Stimulated activated CD8-positive, alpha-beta memory T cell treated with anti-CD3 and anti-CD28 coated beads, Interleukin-12 subunit alpha, Interleukin-12 subunit beta, amount 100 ng/mL, for 4 hours (primary cell): ENCODE measurements around the gene LILRB1.
"Not testable (repeated sequence)": the region's sequence is repeated elsewhere in the genome, so short reads cannot be mapped to it uniquely, and the experiment has no call there.

ENCODE experiments used
- DNase-seq: peaks from one replicate; pipeline ENCODE4 v3.0.0-alpha.2; 2020; ENCODE audit warnings: low read depth

The LILRB1 gene

DNA sequence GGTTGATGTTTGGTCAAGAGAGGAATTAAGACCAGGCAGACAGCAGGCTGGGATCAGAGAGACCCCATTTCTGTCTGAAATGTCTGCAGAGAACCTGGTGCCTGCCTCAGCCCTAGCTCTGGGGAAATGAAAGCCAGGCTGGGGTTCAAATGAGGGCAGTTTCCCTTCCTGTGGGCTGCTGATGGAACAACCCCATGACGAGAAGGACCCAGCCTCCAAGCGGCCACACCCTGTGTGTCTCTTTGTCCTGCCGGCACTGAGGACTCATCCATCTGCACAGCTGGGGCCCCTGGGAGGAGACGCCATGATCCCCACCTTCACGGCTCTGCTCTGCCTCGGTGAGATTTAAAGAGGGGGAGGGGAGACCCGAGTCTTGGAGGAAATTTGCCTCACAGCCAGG lies 32.4 kb downstream of the LILRB1 start, which contains the start of gene LILRB4:
TSS of gene LILRB4 (plus strand) at position 256 of the 400 bp plus-strand sequence. CDS start at position 305, 49 bp downstream.
- DNase-seq = no peak

DNA sequence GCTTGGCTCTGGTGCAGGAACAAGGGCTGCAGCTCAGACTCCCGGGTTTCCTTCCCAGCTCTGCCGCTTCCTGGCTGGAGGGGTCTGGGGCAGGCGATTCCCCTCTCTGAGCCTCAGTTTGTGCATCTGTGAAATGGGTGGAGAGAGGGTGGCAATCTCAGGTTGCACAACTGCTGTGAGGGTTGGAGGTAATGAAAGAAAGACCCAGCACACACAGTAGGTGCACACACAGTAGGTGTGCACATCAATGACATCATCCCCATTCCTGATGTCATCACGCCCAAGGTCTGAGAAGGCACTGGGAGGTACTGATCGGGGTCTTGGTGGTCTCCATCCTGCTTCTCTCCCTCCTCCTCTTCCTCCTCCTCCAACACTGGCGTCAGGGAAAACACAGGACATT lies 35.2 kb downstream of the LILRB1 start:
- DNase-seq = no peak

DNA sequence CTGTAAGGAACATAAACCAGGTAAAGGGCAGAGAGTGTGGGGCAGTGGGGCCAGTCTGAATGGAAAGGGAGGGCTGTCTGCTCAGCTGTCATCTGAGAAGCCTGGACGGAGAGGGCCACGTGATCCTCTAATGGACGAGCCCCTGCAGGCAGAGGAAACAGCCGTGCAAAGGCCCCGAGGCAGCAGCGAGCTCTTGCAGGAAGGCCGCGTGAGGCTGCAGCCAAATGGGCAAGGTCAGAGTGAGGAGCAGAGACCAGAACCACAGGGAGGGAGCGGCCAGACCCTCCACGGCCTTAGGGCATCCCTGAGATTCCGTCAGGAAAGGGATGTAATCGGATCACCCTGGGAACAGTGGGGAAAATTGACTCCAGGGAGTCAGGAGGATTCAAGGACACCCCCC lies 36.9 kb downstream of the LILRB1 start:
- no peak for DNase-seq

DNA sequence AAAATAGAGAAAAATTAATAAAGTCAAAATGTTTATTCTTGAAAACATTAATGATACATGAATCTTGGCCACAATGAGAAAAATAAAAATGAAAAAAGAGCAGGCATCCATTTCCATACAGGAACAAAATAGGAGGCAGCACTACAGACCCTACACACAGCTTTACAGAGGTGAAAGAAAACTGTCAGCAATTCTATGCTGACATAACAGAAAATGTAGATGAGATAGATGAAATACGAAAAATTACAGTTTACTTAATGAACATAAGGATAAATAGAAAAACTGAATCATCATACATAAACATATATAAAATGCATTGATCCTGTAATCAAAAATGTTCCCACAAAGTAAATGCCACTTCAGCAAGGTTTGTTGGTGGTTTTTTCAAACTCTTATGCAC lies 38.1 kb downstream of the LILRB1 start:
- DNase-seq = no peak

DNA sequence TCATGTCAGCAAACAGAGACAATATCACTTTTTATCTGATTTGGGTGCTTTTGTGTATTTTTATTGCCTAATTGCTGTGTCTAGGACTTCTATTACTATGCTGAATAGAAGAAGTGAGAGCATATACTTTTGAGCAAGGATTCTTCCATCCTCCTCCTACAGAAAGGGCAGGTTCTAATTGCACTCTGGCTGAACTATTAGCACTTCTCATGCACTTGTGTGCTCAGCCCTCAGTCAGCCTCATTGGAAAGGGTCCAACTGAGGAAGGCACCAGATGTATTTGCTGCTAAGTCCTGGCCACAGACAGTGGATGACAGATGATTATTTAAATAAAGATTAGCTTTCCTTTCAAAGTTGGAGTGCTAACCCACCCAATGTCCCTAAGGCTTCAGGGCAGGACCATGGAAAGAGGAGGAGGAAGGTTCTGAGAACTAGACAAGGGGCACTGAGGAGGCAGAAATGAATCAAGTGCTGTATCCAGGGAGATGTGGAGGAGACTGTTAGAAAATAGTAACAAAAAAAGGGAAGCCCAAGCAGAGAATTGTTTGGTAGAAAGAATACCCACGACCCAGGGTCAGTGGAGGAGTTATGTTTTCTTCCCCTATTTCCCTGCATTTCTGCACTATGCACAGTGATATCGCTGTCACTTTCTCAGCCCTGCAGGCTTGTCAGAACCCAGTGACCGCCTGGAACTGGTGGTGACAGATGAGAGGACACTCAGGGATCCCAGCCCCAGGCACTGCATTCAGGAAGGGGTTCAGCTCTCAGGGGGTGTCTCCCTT lies 40.5 kb downstream of the LILRB1 start:
- no peak for DNase-seq

DNA sequence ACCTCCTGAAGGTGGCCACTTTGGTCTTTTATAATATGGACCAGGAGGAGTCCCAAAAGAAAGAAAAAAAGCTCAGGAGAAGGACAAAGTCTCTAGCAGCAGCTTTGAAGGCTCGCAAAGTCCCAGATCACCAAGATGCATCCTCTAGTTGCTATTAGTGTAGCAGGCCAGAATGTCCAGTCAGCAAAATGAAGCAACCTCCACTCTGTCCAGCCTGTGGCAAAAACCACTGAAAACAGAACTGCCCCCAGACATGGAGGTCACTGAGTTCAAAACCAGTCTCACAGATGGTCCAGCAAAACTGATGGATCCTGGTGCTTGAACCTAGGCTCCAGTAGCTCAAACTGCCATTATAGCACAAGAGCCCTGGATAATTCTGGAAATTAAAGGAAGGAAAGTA lies 42.9 kb downstream of the LILRB1 start:
- no peak for DNase-seq

DNA sequence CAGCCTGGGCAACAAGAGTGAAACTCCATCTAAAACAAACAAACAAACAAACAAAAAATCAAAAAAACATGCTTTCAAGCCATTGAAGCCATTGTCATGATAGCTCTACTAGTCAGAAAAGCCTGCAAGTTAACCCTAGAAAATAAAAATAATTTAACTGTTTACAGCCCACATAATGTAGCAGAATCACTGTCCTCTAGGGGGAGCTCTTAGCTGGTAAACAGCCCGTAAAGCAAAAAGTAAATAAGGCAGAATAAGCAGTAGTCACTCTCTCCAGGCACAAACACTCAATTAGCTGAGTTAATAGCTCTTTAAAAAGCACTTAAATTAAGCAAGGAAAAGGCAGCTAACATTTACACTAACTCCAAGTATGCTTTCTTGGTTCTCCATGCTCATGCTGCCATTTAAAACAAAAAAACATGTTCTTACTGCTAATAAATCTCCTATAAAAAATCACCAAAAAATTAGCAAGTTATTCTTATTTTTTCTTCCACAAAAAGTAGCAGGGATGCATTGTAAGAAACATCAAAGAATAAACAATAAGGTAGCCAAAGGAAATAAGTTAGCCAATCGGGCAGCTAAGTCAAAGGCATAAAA lies 43.8 kb downstream of the LILRB1 start:
- DNase-seq = no peak

DNA sequence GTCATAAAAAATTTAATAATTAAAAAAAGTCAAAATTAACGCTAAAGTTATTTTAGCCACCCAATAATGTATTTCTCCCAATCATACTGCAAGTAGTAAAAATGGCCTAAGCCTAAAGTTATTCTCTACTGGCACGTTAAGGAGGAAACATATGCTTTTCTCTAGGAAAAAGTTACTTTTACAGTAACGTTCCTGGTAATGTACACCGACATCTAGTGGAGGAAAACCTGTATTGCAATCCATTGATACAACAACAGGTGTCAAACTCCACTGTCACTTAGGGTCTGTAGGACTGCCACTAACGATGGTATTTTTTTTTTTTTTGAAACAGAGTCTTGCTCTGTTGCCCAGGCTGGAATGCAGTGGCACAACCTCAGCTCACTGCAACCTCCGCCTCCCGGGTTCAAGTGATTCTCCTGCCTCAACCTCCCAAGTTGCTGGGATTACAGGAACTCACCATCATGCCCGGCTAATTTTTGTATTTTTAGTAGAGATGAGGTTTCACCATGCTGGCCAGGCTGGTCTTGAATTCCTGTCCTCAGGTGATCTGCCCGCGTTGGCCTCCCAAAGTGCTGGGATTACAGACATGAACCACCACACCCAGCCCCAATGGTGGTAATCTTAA lies 46.0 kb downstream of the LILRB1 start:
- DNase-seq = not testable (repeated sequence)

DNA sequence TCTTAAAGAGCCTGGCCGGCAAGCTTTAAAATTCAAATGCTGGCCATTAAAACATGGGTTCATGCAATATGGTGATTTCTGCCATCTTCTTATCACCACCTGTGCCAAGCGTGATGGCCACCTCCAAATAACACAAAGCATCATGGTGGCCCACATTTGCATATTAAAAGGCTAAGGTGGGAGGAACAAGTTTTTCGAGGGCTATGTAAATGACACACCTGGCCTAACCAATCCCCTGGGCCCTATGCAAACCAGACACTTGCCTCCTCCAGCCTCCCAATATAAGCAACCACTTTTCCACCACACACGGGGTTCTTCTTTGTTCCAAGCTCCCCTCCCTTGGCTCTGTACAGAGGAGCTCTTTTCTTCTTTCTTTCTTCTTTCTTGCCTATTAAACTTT lies 46.9 kb downstream of the LILRB1 start:
- DNase-seq = no peak

DNA sequence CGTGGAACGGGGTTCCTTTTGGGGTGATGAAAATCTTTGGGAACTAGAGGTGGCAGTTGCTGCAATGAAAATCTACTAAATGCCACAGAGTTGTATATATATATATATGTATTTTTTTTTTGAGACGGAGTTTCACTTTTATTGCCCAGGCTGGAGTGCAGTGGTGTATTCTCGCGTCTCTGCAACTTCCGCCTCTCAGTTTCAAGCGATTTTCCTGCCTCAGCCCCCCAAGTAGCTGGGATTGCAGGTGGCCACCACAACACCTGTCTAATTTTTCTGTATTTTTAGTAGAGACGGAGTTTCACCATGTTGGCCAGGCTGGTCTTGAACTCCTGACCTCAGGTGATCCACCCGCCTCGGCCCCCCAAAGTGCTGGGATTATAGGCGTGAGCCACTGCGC lies 51.3 kb downstream of the LILRB1 start:
- not testable (repeated sequence) for DNase-seq

DNA sequence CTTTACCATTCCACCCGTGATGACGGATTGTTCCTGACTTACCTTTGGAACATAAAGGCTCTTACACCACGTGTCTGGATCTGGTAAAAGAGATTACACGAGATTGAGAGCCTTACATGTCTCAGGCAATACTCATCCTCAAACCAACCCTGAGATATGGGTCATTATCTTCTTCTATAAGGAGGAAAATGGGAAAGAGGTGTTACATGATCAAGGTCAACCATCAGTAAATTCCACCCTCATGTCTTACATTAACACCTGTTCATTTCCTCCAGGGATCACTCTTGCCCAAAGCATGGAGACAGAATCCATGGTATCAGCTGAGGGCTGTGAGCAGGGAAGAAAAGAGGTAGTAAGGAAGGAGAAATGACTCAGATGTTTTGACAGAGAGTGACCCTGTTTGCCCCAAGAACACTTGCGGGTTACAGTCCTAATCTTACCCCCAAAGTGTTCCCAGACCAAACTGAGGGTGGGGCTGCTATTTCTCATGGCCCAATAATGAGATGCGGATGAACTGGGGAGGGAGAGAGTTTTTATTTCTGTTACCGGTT lies 52.1 kb downstream of the LILRB1 start:
- no peak for DNase-seq

DNA sequence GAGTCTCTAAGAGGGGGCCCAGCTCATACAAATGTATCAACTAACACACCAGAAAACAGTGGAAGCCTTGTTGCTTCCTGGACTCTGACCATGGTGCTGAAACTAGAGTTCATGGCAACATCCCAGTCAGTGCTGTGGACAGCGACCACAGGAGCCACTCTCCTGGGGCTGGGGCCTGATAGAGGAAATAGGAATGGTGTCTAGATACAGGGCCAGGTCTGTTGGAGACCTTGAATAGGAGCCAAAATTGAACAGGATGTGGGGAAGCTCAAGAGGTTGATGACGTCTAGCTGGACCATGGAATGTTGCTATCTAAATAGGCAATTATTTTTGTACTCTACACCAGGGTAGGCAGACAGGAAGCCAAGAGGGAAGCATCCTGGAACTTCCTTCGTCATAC lies 54.2 kb downstream of the LILRB1 start:
- DNase-seq = no peak
